GM23248 (cell line): ENCODE results near the gene AHSA1. TPM values are rescaled to one million over a fixed set of nuclear protein-coding genes. Genes with fewer than 3 reads are reported as not detected.
"Not testable (repeated sequence)": the region's sequence is repeated elsewhere in the genome, so short reads cannot be mapped to it uniquely, and the experiment has no call there.

Experiments
- DNase-seq: peaks from one replicate; pipeline ENCODE4 v3.0.0-alpha.2; 2015
- H2AFZ ChIP-seq: fragments of 200-600 bp; sonication (generic); 2 replicates; pipeline ENCODE4 v1.6.1; 2016; ENCODE audit warnings: antibody characterized with exemption
- H3F3A ChIP-seq: fragments of 200-600 bp; sonication (generic); 2 replicates; pipeline ENCODE4 v1.6.1; 2016; ENCODE audit warnings: mild to moderate bottlenecking, antibody characterized with exemption, mixed run types; ENCODE audit not compliant: insufficient read depth
- H3K27ac ChIP-seq: fragments of 200-600 bp; sonication (generic); 2 replicates; pipeline ENCODE4 v1.5.1; 2016; ENCODE audit warnings: mild to moderate bottlenecking
- H3K27me3 ChIP-seq: fragments of 200-600 bp; sonication (generic); replicated peaks from 2 replicates; pipeline ENCODE4 v1.6.1; 2016; ENCODE audit warnings: mild to moderate bottlenecking; ENCODE audit not compliant: insufficient read depth
- H3K36me3 ChIP-seq: fragments of 200-600 bp; sonication (generic); 2 replicates; pipeline ENCODE4 v1.6.1; 2016; ENCODE audit warnings: low read depth, mild to moderate bottlenecking
- H3K4me1 ChIP-seq: fragments of 200-600 bp; sonication (generic); 2 replicates; pipeline ENCODE4 v1.6.1; 2016; ENCODE audit warnings: mild to moderate bottlenecking; ENCODE audit not compliant: insufficient read depth
- H3K4me2 ChIP-seq: fragments of 200-600 bp; sonication (generic); one replicate; pipeline ENCODE4 v1.6.1; 2016; ENCODE audit warnings: mild to moderate bottlenecking; ENCODE audit not compliant: unreplicated experiment
- H3K4me3 ChIP-seq: fragments of 200-600 bp; sonication (generic); 2 replicates; pipeline ENCODE4 v1.5.1; 2016; ENCODE audit warnings: mild to moderate bottlenecking
- H3K79me2 ChIP-seq: fragments of 200-600 bp; sonication (generic); 2 replicates; pipeline ENCODE4 v1.6.1; 2016; ENCODE audit warnings: mild to moderate bottlenecking; ENCODE audit not compliant: insufficient read depth
- H3K9ac ChIP-seq: fragments of 200-600 bp; sonication (generic); 2 replicates; pipeline ENCODE4 v1.6.1; 2016; ENCODE audit warnings: mild to moderate bottlenecking
- H3K9me2 ChIP-seq: fragments of 200-600 bp; sonication (generic); 2 replicates; pipeline ENCODE4 v1.6.1; 2016; ENCODE audit warnings: mixed run types, mild to moderate bottlenecking, moderate library complexity; ENCODE audit not compliant: insufficient read depth
- H3K9me3 ChIP-seq: fragments of 200-600 bp; sonication (generic); one replicate; pipeline ENCODE4 v1.6.1; 2017; ENCODE audit warnings: low read depth
- H4K20me1 ChIP-seq: fragments of 200-600 bp; sonication (generic); 2 replicates; pipeline ENCODE4 v1.6.0; 2016; ENCODE audit not compliant: insufficient read depth
- EZH2 ChIP-seq: fragments of 200-600 bp; sonication (generic); IDR thresholded peaks from 2 replicates; pipeline ENCODE4 v1.6.1; 2018; ENCODE audit warnings: antibody characterized with exemption, mild to moderate bottlenecking; ENCODE audit not compliant: insufficient read depth, poor library complexity, severe bottlenecking
- EZH2phosphoT487 ChIP-seq: fragments of 200-600 bp; sonication (generic); IDR thresholded peaks from 2 replicates; pipeline ENCODE4 v1.6.1; 2018; ENCODE audit warnings: antibody characterized with exemption, moderate library complexity, mild to moderate bottlenecking, low read depth; ENCODE audit not compliant: insufficient read depth
- WGBS, 2 experiments: methylation state at CpG; one replicate each; pipeline ENCODE4 v1.1.6; 2015 to 2017; ENCODE audit warnings: low lambda C conversion rate in 2 of 2, low coverage in 1 of 2; ENCODE audit errors: missing lambda C conversion rate in 2 of 2; 5-methylcytosine and 5-hydroxymethylcytosine counted together
- in situ Hi-C: fragments of 300-500 bp; cut with MboI; formaldehyde crosslinking; loops from 2 replicates; pipeline ENCODE4 v1.15.0; 2020
- polyA plus RNA-seq: library from polyadenylated mRNA; unstranded; fragments of >200 nt; fragmentation: Nextera tagmentation; extraction: Ambion mirVana; gene quantifications from 2 replicates; pipeline ENCODE4 v1.2.1, GENCODE V29; 2016
- total RNA-seq: library from RNA; depleted of rRNA; stranded (reverse); fragments of >200 nt; shearing (Covaris generic); gene quantifications from 2 replicates; pipeline ENCODE4 v1.2.3, GENCODE V29; 2014; rRNA removed

AHSA1 gene
- total RNA-seq (122 and 137 TPM in 2 replicates), polyA plus RNA-seq (130 TPM in 2 replicates)

- H3K36me3 ChIP-seq: peaks cover 23% of the 10 kb centered on the region; the same call in 1 of the 2 replicates
- peak within 1 kb of the TSS; percentile 96 for H2AFZ ChIP-seq
- H3K9me2 ChIP-seq: no peaks in the 10 kb centered on the region
- H4K20me1 ChIP-seq: peaks cover 5% of the 10 kb centered on the region
- 1% methylated on average over 50 of the region's 50 CpGs for WGBS, 2 experiments
- H3K4me2 ChIP-seq: peak within 1 kb of the TSS; percentile 99
- H3K27ac ChIP-seq: peak within 1 kb of the TSS; percentile 89
- H3K9me3 ChIP-seq: no peaks in the 10 kb centered on the region
- no peaks in the 10 kb centered on the region for H3K27me3 ChIP-seq
- H3F3A ChIP-seq: no peaks in the 10 kb centered on the region
- DNase-seq: peak; percentile 100
- peaks cover 77% of the 10 kb centered on the region for H3K79me2 ChIP-seq
- TF ChIP-seq EZH2phosphoT487 (no peak), EZH2 (no peak)
- in situ Hi-C loops: no loop called here
- H3K4me3 ChIP-seq: peak within 1 kb of the TSS; percentile 99
- H3K4me1 ChIP-seq: peaks cover 13% of the 10 kb centered on the region
- peak within 1 kb of the TSS; percentile 89 for H3K9ac ChIP-seq
These were observed at the start of gene AHSA1, which contains the start of gene VIPAS39 for GRCh38 chr14:77457522-77458248. Gene AHSA1, plus strand, starts transcription at chr14:77458093. Its CDS starts 97 bp downstream, at chr14:77458190. Gene VIPAS39, minus strand, starts transcription at chr14:77457601. Its CDS starts 3,499 bp downstream, at chr14:77454102.

DNA sequence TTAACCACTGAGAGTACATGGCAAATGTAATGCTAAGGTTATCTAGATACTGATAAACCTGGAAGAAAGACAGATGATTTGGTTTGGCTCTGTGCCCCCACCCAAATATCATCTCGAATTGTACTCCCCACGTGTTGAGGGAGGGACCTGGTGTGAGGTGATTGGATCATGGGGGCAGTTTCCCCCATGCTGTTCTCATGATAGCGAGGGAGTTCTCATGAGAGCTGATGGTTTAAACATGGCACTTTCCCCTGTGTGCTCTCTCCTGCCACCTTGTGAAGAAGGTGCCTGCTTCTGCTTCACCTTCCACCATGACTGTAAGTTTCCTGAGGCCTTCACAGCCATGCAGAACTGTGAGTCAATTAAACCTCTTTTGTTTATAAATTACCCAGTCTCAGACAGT lies 48.8 kb upstream of the AHSA1 start:
- no peak overlapping the region for H3K9ac ChIP-seq
- no peaks in the 10 kb centered on the region for H3K9me2 ChIP-seq
- H3K27ac ChIP-seq: no peak overlapping the region
- no peak overlapping the region for H3K4me2 ChIP-seq
- no peak for TF ChIP-seq EZH2phosphoT487
- no peaks in the 10 kb centered on the region for H3K79me2 ChIP-seq
- H3K4me1 ChIP-seq: no peaks in the 10 kb centered on the region
- H3K4me3 ChIP-seq: no peak overlapping the region
- no peaks in the 10 kb centered on the region for H3K27me3 ChIP-seq
- no peak overlapping the region for H2AFZ ChIP-seq
- 17 to 22% methylated on average over 3 of the region's 3 CpGs for WGBS, 2 experiments
- H3F3A ChIP-seq: no peaks in the 10 kb centered on the region
- no peaks in the 10 kb centered on the region for H3K36me3 ChIP-seq
- in situ Hi-C loops: no loop called here
- no peaks in the 10 kb centered on the region for H4K20me1 ChIP-seq
- H3K9me3 ChIP-seq: no peaks in the 10 kb centered on the region
- DNase-seq: peak; percentile 3

GRCh38 chr14:77415403-77416030 lies 42.4 kb upstream of the AHSA1 start:
- H3F3A ChIP-seq, H3K9me2 ChIP-seq, H3K36me3 ChIP-seq, H3K4me3 ChIP-seq, H3K4me1 ChIP-seq, H4K20me1 ChIP-seq, H3K27ac ChIP-seq, H3K27me3 ChIP-seq, H3K79me2 ChIP-seq, H2AFZ ChIP-seq, H3K9me3 ChIP-seq, DNase-seq, in situ Hi-C loops, H3K4me2 ChIP-seq, H3K9ac ChIP-seq: not testable (repeated sequence)
- WGBS, 2 experiments: 93 to 95% methylated on average over 10 of the region's 10 CpGs

DNA sequence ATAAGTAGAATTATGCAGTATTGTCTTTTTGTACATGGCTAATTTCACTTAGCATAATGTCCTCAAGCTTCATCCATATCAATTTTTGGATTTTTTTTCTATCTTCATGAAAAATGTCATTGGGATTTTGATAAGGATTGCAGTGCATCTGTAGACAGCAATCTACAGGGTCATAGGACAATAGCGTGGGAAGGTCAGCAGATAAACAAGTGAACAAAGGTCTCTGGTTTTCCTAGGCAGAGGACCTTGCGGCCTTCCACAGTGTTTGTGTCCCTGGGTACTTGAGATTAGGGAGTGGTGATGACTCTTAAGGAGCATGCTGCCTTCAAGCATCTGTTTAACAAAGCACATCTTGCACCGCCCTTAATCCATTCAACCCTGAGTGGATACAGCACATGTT lies 41.8 kb upstream of the AHSA1 start:
- DNase-seq, H3K9me3 ChIP-seq, H4K20me1 ChIP-seq, H3K4me3 ChIP-seq, H3K9me2 ChIP-seq, H3K27me3 ChIP-seq, H3K27ac ChIP-seq, in situ Hi-C loops, H3K4me2 ChIP-seq, H3K36me3 ChIP-seq, H3K9ac ChIP-seq, H3K79me2 ChIP-seq, H2AFZ ChIP-seq, H3F3A ChIP-seq, H3K4me1 ChIP-seq: not testable (repeated sequence)
- WGBS, 2 experiments: 95 to 100% methylated on average over 2 of the region's 3 CpGs
